Left ventricle myocardium inferior (tissue), 1 donor: Measurements from ENCODE around the gene LILRB2. TPM values are rescaled to one million over a fixed set of nuclear protein-coding genes. Genes with fewer than 3 reads are reported as not detected.
"Not testable (repeated sequence)": the region's sequence is repeated elsewhere in the genome, so short reads cannot be mapped to it uniquely, and the experiment has no call there.

Source experiments
- DNase-seq: peaks from one replicate; pipeline ENCODE4 v3.0.0-alpha.2; 2020
- H3K27ac ChIP-seq: fragments of 200-600 bp; replicated peaks from 2 replicates; pipeline ENCODE4 v1.8.0; 2021
- H3K27me3 ChIP-seq: fragments of 200-600 bp; 2 replicates; pipeline ENCODE4 v1.8.0; 2021; ENCODE audit warnings: low read depth
- H3K36me3 ChIP-seq: fragments of 200-600 bp; 2 replicates; pipeline ENCODE4 v1.8.0; 2021
- H3K4me1 ChIP-seq: fragments of 200-600 bp; 2 replicates; pipeline ENCODE4 v1.8.0; 2021
- H3K4me3 ChIP-seq: fragments of 200-600 bp; 2 replicates; pipeline ENCODE4 v1.8.0; 2021; ENCODE audit warnings: mild to moderate bottlenecking, moderate library complexity
- H3K9me3 ChIP-seq: fragments of 200-600 bp; replicated peaks from 2 replicates; pipeline ENCODE4 v1.8.0; 2021
- intact Hi-C: fragments of 100-400 bp; cut with micrococcal nuclease; formaldehyde crosslinking; loops from one replicate; pipeline ENCODE4 v1.11.0; 2022
- long read RNA-seq: library from polyadenylated mRNA; unstranded; transcript quantifications from one replicate; pipeline ENCODE4 v2.0.0, GENCODE V29; 2021
- total RNA-seq: library from RNA; stranded (reverse); fragmentation: NEBNext Ultra II Directional; extraction: Animal tissue kit (Norgen Biotek cat#: 25700); gene quantifications from one replicate; pipeline ENCODE4 v1.2.1, GENCODE V29; 2021
- TF ChIP-seq, protein P1 (sequence below): fragments of 200-600 bp; IDR thresholded peaks from 2 replicates; pipeline ENCODE4 v1.8.0; 2021; ENCODE audit warnings: antibody characterized with exemption, mild to moderate bottlenecking, borderline replicate concordance
- donor health status: DM: no; HTN: yes; CAD: no; lungs with severe emphysema.

Gene LILRB2
- 1.7 TPM for total RNA-seq
- long read RNA-seq, partial matches to known transcripts, result 1 of 2 reads
- long read RNA-seq, other reads (novel, unspliced or antisense), result 0 of 2 reads

DNA sequence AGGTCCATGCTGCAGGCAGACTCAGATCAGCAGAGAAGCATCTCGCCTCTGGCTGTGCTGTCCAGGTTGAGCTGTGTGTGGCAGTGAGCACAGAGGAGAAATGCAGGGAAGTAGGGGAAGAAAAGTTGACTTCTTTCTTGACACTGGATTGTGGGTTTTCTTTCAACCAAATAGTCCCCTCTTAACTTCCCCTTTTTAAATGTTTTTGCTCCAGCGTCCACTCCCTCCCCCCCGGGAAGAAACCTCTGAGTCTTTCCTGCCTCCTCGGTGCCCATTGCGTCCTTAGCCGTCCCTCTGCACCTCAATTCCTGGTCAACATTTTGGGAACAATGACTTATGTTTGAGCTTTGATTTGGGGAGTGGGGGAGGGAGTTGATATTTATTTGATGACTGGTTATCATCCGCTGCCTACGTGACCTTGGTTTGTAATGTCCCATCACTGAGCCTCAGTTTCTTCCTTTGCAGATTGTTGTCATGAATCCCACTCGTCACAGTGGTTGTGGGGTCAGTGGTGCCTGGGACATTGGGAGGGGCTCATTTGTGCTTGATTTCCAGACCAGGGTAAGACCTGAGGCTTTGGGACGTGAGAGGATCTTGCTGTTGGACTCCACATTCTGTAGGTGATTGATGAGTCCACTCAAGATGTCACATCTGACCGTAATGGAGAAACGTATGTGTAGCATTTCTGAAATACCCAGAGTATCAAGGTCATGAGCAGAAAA is at the start of gene LILRB2:
Gene LILRB2 (minus strand): TSS at position 104 of the 722 bp plus-strand sequence. CDS start 614 bp downstream, outside the sequence.
- no peaks in the 10 kb centered on the region for H3K36me3 ChIP-seq
- H3K27me3 ChIP-seq, result peaks cover 90% of the 10 kb centered on the region
- no peaks in the 10 kb centered on the region for H3K9me3 ChIP-seq
- no peak for DNase-seq
- H3K4me3 ChIP-seq, result peak within 1 kb of the TSS; percentile 33
- intact Hi-C loops, result no loop called here
- H3K27ac ChIP-seq, result peak within 1 kb of the TSS; percentile 52
- no peaks in the 10 kb centered on the region for H3K4me1 ChIP-seq
- TF ChIP-seq, protein P1, sequence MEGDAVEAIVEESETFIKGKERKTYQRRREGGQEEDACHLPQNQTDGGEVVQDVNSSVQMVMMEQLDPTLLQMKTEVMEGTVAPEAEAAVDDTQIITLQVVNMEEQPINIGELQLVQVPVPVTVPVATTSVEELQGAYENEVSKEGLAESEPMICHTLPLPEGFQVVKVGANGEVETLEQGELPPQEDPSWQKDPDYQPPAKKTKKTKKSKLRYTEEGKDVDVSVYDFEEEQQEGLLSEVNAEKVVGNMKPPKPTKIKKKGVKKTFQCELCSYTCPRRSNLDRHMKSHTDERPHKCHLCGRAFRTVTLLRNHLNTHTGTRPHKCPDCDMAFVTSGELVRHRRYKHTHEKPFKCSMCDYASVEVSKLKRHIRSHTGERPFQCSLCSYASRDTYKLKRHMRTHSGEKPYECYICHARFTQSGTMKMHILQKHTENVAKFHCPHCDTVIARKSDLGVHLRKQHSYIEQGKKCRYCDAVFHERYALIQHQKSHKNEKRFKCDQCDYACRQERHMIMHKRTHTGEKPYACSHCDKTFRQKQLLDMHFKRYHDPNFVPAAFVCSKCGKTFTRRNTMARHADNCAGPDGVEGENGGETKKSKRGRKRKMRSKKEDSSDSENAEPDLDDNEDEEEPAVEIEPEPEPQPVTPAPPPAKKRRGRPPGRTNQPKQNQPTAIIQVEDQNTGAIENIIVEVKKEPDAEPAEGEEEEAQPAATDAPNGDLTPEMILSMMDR, result no peak

DNA sequence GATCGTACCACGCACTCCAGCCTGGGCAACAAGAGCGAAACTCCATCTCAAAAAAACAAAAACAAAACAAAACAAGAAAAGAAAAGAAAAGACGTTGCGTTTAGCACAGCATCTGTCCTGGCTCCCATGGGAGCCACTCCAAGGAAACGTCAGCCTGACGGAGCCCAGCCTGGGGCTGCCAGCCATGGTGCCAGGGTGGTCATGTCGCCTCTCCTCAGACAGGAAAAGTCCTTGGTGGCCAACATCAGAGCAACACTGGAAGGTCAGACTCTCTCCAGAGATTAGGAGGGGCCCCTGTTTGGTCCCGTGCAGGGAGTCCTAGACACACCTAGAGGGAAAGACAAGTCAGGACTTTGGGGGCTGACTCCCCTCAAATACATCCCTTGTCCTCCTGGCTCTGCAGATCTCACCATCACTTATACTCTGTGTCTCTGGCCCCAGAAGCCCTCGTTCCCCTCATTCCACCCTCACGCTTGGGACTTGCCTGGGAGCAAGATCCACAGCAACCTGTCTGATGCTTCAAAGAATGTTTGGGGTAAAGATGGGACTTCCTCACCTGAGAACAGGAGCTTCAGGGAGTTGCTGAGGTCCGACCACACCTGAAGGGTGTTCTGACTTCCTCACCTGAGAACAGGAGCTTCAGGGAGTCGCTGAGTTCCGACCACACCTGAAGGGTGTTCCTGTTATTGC is 48.7 kb upstream of the LILRB2 start:
- no peaks in the 10 kb centered on the region for H3K4me1 ChIP-seq
- peaks cover 68% of the 10 kb centered on the region for H3K27me3 ChIP-seq
- H3K4me3 ChIP-seq, result no peak overlapping the region
- TF ChIP-seq, protein P1, result no peak
- no peaks in the 10 kb centered on the region for H3K9me3 ChIP-seq
- DNase-seq, result no peak
- H3K27ac ChIP-seq, result no peak overlapping the region
- intact Hi-C loops, result no loop called here
- no peaks in the 10 kb centered on the region for H3K36me3 ChIP-seq

- H3K27ac ChIP-seq, H3K9me3 ChIP-seq, H3K4me1 ChIP-seq, H3K36me3 ChIP-seq, H3K4me3 ChIP-seq, DNase-seq, intact Hi-C loops: not testable (repeated sequence)
- peaks cover 75% of the 10 kb centered on the region for H3K27me3 ChIP-seq
Observed at GRCh38 chr19:54328781-54329180, 47.9 kb upstream of the LILRB2 start.

- DNase-seq, result no peak
- no peak overlapping the region for H3K4me3 ChIP-seq
- no peak overlapping the region for H3K27ac ChIP-seq
- intact Hi-C loops, result no loop called here
- H3K36me3 ChIP-seq, result no peaks in the 10 kb centered on the region
- no peaks in the 10 kb centered on the region for H3K9me3 ChIP-seq
- TF ChIP-seq, protein P1, result no peak
- H3K4me1 ChIP-seq, result no peaks in the 10 kb centered on the region
- H3K27me3 ChIP-seq, result peaks cover 75% of the 10 kb centered on the region
Observed at GRCh38 chr19:54325631-54326030, 44.7 kb upstream of the LILRB2 start.

DNA sequence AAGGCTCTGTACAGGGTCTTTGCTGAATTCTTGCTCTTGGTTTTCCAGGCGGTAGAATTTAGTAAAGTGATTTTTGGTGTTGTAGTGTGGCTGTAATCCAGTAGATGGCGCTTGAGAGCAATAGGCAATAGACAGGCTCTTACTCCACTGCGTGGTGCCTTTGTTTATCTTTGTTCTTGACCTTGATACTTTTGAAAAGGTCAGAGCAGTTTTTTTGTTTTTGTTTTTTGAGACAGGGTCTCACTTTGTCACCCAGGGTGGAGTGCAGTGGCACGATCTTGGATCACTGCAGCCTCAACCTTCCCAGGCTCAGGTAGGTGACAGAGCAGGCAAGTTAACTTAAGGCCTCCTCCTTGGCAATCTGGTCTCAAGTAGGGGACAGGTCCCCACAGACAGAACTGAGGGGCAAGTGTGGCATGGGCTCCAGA is 44.3 kb upstream of the LILRB2 start:
- Histone ChIP-seq H3K27ac (no peak overlapping the region), H3K4me3 (no peak overlapping the region), H3K9me3 (no peaks in the 10 kb centered on the region), H3K27me3 (peaks cover 75% of the 10 kb centered on the region), H3K36me3 (no peaks in the 10 kb centered on the region), H3K4me1 (no peaks in the 10 kb centered on the region)
- intact Hi-C loops, result no loop called here
- no peak for DNase-seq
- TF ChIP-seq, protein P1, result peak; percentile 84

- no peak overlapping the region for H3K4me3 ChIP-seq
- no peaks in the 10 kb centered on the region for H3K36me3 ChIP-seq
- intact Hi-C loops, result no loop called here
- H3K27me3 ChIP-seq, result peaks cover 73% of the 10 kb centered on the region
- no peaks in the 10 kb centered on the region for H3K4me1 ChIP-seq
- H3K27ac ChIP-seq, result no peak overlapping the region
- DNase-seq, result no peak
- no peaks in the 10 kb centered on the region for H3K9me3 ChIP-seq
- TF ChIP-seq, protein P1, result no peak
Observed at GRCh38 chr19:54324071-54324470, 43.2 kb upstream of the LILRB2 start.
